Liver (tissue), 9 donors: ENCODE measurements around the gene PTPRN2. TPM values are rescaled to one million over a fixed set of nuclear protein-coding genes. Genes with fewer than 3 reads are reported as not detected.

Experiments used
- DNase-seq: peaks from one replicate; pipeline ENCODE4 v3.0.0-alpha.2; 2017; ENCODE audit warnings: low spot score
- H3K27ac ChIP-seq, 2 donors: one replicate each; pipeline ENCODE4 v1.7.0; 2013; ENCODE audit warnings: inconsistent platforms in 2 of 2, low read length in 2 of 2, control low read depth in 1 of 2, low read depth in 1 of 2, mild to moderate bottlenecking in 1 of 2
- H3K27me3 ChIP-seq, 4 donors: one replicate each; pipeline versions ENCODE4 v1.6.1 to v1.7.0; 2013; ENCODE audit warnings: low read length in 3 of 4, inconsistent platforms in 1 of 4, mild to moderate bottlenecking in 1 of 4, moderate library complexity in 1 of 4; ENCODE audit not compliant: control insufficient read depth in 4 of 4, insufficient read depth in 4 of 4
- H3K36me3 ChIP-seq, 4 donors: one replicate each; pipeline versions ENCODE4 v1.6.1 to v1.7.0; 2013; ENCODE audit warnings: low read length in 3 of 4, mild to moderate bottlenecking in 3 of 4, low read depth in 1 of 4, moderate library complexity in 1 of 4; ENCODE audit not compliant: control insufficient read depth in 4 of 4, insufficient read depth in 3 of 4
- H3K4me1 ChIP-seq, 4 donors: one replicate each; pipeline versions ENCODE4 v1.6.1 to v1.7.0; 2013; ENCODE audit warnings: low read length in 3 of 4, mild to moderate bottlenecking in 3 of 4, moderate library complexity in 1 of 4; ENCODE audit not compliant: control insufficient read depth in 4 of 4, insufficient read depth in 4 of 4
- H3K4me3 ChIP-seq, 3 donors: one replicate each; pipeline versions ENCODE4 v1.6.1 to v1.7.0; 2013; ENCODE audit warnings: low read length in 3 of 3, control low read depth in 1 of 3, low read depth in 1 of 3, mild to moderate bottlenecking in 1 of 3
- H3K9ac ChIP-seq, 2 donors: one replicate each; pipeline ENCODE4 v1.7.0; 2013; ENCODE audit warnings: low read length in 2 of 2, mild to moderate bottlenecking in 2 of 2, moderate library complexity in 2 of 2, control low read depth in 1 of 2, low read depth in 1 of 2
- H3K9me3 ChIP-seq, 4 donors: one replicate each; pipeline versions ENCODE4 v1.6.1 to v1.7.0; 2013; ENCODE audit warnings: low read length in 3 of 4; ENCODE audit not compliant: control insufficient read depth in 4 of 4
- ATF3 ChIP-seq: IDR thresholded peaks from 2 replicates; pipeline ENCODE4 v1.6.1; 2016; ENCODE audit warnings: antibody characterized with exemption
- CTCF ChIP-seq: fragments of 150-350 bp; IDR thresholded peaks from 2 replicates; pipeline ENCODE4 v1.5.1; 2017; ENCODE audit warnings: improper control_type of control experiment, low read depth, low read length; ENCODE audit not compliant: missing input control
- EGR1 ChIP-seq, 2 donors: IDR thresholded peaks; 2 replicates each; pipeline ENCODE4 v1.6.1; 2016 to 2018; ENCODE audit warnings: antibody characterized with exemption in 2 of 2, low read depth in 2 of 2
- FOXA1 ChIP-seq: IDR thresholded peaks from 2 replicates; pipeline ENCODE4 v1.6.1; 2016; ENCODE audit warnings: antibody characterized with exemption
- FOXA2 ChIP-seq: IDR thresholded peaks from 2 replicates; pipeline ENCODE4 v1.6.1; 2016; ENCODE audit warnings: antibody characterized with exemption
- GABPA ChIP-seq, 2 donors: IDR thresholded peaks in 1 of 2; conservative IDR thresholded peaks in 1 of 2; 2 replicates each; pipeline ENCODE4 v1.6.1; 2016; ENCODE audit warnings: antibody characterized with exemption in 2 of 2, mild to moderate bottlenecking in 1 of 2, moderate library complexity in 1 of 2
- HNF4A ChIP-seq, 2 donors: conservative IDR thresholded peaks; 2 replicates each; pipeline ENCODE4 v1.6.1; 2016; ENCODE audit warnings: antibody characterized with exemption in 2 of 2, mild to moderate bottlenecking in 2 of 2
- HNF4G ChIP-seq: IDR thresholded peaks from 2 replicates; pipeline ENCODE4 v1.6.1; 2016; ENCODE audit warnings: antibody characterized with exemption
- JUND ChIP-seq, 2 donors: IDR thresholded peaks; 2 replicates each; pipeline ENCODE4 v1.6.1; 2016; ENCODE audit warnings: antibody characterized with exemption in 2 of 2
- NR2F2 ChIP-seq: IDR thresholded peaks from 2 replicates; pipeline ENCODE4 v1.6.1; 2016; ENCODE audit warnings: antibody characterized with exemption
- RAD21 ChIP-seq, 2 donors: IDR thresholded peaks; 2 replicates each; pipeline ENCODE4 v1.6.1; 2016; ENCODE audit warnings: antibody characterized with exemption in 2 of 2, mild to moderate bottlenecking in 2 of 2
- RXRA ChIP-seq, 2 donors: IDR thresholded peaks; 2 replicates each; pipeline ENCODE4 v1.6.1; 2017 to 2018; ENCODE audit warnings: antibody characterized with exemption in 2 of 2, mild to moderate bottlenecking in 1 of 2
- SP1 ChIP-seq: IDR thresholded peaks from 2 replicates; pipeline ENCODE4 v1.6.1; 2018; ENCODE audit warnings: antibody characterized with exemption, mild to moderate bottlenecking
- TAF1 ChIP-seq: conservative IDR thresholded peaks from 2 replicates; pipeline ENCODE4 v1.6.1; 2016; ENCODE audit warnings: antibody characterized with exemption, mild to moderate bottlenecking
- YY1 ChIP-seq: IDR thresholded peaks from 2 replicates; pipeline ENCODE4 v1.6.1; 2016; ENCODE audit warnings: antibody characterized with exemption, mild to moderate bottlenecking
- WGBS: extraction: QIAGEN DNeasy Blood & Tissue Kit; methylation state at CpG from one replicate; pipeline ENCODE4 v1.1.7; 2013; 5-methylcytosine and 5-hydroxymethylcytosine counted together
- polyA plus RNA-seq, 2 donors: library from polyadenylated mRNA; stranded (reverse) in 1 of 2; unstranded in 1 of 2; fragments of 200-250 nt in 1 of 2; fragments of >200 nt in 1 of 2; fragmentation: Nextera tagmentation in 1 of 2; extraction: Ambion mirVana in 1 of 2; gene quantifications; one replicate each; pipeline versions ENCODE4 v1.2.1 to v1.2.3, GENCODE V29; 2013 to 2015
- total RNA-seq, 2 donors: library from RNA; depleted of rRNA; stranded (reverse); fragments of >200 nt; gene quantifications; one replicate each; pipeline ENCODE4 v1.2.3, GENCODE V29; 2014
- TF ChIP-seq, protein P1 (sequence below): IDR thresholded peaks from 2 replicates; pipeline ENCODE4 v1.6.1; 2016; ENCODE audit warnings: antibody characterized with exemption, mild to moderate bottlenecking
- TF ChIP-seq, protein P2 (sequence below): IDR thresholded peaks from 2 replicates; pipeline ENCODE4 v1.6.1; 2016; ENCODE audit warnings: antibody characterized with exemption
- donor health status: healthy.
- donor health status: healthy.
- donor health status: healthy.
- donor health status: healthy.
- donor health status: healthy.

PTPRN2 gene
- total and polyA plus RNA-seq, 4 donors = 0.75 to 1.9 (median 1.1) TPM

GRCh38 chr7:157800281-157800680 lies 787.3 kb downstream of the PTPRN2 start:
- Histone ChIP-seq H3K27ac (no peak overlapping the region), H3K36me3 (no peaks in the 10 kb centered on the region)

DNA sequence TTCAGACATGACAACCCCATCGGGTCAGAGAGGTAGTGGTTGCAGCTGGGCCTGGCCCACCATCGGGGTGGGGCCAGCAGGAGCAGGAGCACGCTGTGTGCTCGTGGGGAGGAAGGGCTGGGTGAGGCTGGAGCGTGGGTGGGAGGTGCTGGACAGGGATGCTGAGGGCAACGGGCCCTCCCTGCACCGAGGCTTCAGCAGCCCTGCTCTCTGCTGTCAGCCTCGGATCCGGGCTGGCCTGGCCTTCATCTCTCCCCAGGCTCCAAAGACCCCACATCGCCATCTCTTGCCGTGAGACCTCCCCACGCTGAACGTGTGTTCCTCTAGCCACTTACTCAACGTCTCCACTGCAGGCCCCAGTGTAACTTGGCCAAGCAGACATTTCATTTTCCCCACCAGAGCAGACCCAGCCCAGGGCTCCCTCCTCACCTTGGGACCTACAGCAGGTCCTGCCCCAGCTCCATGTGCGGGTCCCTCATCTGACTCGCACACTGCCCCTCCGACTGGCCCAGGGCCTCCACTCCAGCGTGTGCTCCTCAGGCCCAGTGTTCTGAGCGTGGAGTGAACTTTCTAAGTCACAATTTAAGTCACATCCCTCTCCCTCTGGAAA lies 788.4 kb downstream of the PTPRN2 start:
- no peak overlapping the region for H3K9ac ChIP-seq
- no peak overlapping the region for H3K27ac ChIP-seq
- H3K27me3 ChIP-seq = no peaks in the 10 kb centered on the region
- DNase-seq = no peak
- TF ChIP-seq RAD21 (IDR thresholded peaks at IDR 0.05) = no peak
- TF ChIP-seq RXRA (IDR thresholded peaks at IDR 0.05) = no peak
- no peak for TF ChIP-seq NR2F2
- no peak for TF ChIP-seq GABPA (IDR thresholded peaks at IDR 0.05 in 1 of 2, conservative IDR thresholded peaks at IDR 0.05 in 1 of 2)
- no peak for TF ChIP-seq YY1
- TF ChIP-seq, protein P1, sequence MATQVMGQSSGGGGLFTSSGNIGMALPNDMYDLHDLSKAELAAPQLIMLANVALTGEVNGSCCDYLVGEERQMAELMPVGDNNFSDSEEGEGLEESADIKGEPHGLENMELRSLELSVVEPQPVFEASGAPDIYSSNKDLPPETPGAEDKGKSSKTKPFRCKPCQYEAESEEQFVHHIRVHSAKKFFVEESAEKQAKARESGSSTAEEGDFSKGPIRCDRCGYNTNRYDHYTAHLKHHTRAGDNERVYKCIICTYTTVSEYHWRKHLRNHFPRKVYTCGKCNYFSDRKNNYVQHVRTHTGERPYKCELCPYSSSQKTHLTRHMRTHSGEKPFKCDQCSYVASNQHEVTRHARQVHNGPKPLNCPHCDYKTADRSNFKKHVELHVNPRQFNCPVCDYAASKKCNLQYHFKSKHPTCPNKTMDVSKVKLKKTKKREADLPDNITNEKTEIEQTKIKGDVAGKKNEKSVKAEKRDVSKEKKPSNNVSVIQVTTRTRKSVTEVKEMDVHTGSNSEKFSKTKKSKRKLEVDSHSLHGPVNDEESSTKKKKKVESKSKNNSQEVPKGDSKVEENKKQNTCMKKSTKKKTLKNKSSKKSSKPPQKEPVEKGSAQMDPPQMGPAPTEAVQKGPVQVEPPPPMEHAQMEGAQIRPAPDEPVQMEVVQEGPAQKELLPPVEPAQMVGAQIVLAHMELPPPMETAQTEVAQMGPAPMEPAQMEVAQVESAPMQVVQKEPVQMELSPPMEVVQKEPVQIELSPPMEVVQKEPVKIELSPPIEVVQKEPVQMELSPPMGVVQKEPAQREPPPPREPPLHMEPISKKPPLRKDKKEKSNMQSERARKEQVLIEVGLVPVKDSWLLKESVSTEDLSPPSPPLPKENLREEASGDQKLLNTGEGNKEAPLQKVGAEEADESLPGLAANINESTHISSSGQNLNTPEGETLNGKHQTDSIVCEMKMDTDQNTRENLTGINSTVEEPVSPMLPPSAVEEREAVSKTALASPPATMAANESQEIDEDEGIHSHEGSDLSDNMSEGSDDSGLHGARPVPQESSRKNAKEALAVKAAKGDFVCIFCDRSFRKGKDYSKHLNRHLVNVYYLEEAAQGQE = no peak
- no peak for TF ChIP-seq HNF4A (conservative IDR thresholded peaks at IDR 0.05)
- no peak for TF ChIP-seq SP1
- TF ChIP-seq TAF1 = no peak
- TF ChIP-seq FOXA1 = no peak
- TF ChIP-seq, protein P2, sequence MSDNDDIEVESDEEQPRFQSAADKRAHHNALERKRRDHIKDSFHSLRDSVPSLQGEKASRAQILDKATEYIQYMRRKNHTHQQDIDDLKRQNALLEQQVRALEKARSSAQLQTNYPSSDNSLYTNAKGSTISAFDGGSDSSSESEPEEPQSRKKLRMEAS = no peak
- no peak for TF ChIP-seq FOXA2
- TF ChIP-seq JUND (IDR thresholded peaks at IDR 0.05) = no peak
- TF ChIP-seq CTCF = no peak
- TF ChIP-seq HNF4G = no peak
- TF ChIP-seq EGR1 (IDR thresholded peaks at IDR 0.05; ENCODE audit: low read depth in 2 of 2) = no peak
- no peaks in the 10 kb centered on the region for H3K4me1 ChIP-seq
- 90% methylated on average over 19 of the region's 19 CpGs for WGBS
- H3K36me3 ChIP-seq = no peaks in the 10 kb centered on the region
- peaks cover 0 to 1% (median 0%) of the 10 kb centered on the region in 4 donors for H3K9me3 ChIP-seq
- H3K4me3 ChIP-seq = no peak overlapping the region

More at GRCh38 chr7:157800281-157800680, 787.3 kb downstream of the PTPRN2 start:
- DNase-seq = no peak
- Histone ChIP-seq H3K27me3 (no peaks in the 10 kb centered on the region), H3K4me3 (no peak overlapping the region), H3K4me1 (no peaks in the 10 kb centered on the region), H3K9ac (no peak overlapping the region), H3K9me3 (peaks cover 0 to 1% (median 0%) of the 10 kb centered on the region in 4 donors)
- 95% methylated on average over 15 of the region's 15 CpGs for WGBS
- no peak for TF ChIP-seq GABPA (IDR thresholded peaks at IDR 0.05 in 1 of 2, conservative IDR thresholded peaks at IDR 0.05 in 1 of 2)
- no peak for TF ChIP-seq RAD21 (IDR thresholded peaks at IDR 0.05)
- TF ChIP-seq EGR1 (IDR thresholded peaks at IDR 0.05; ENCODE audit: low read depth in 2 of 2) = no peak
- TF ChIP-seq TAF1 = no peak
- no peak for TF ChIP-seq HNF4G
- no peak for TF ChIP-seq ATF3
- no peak for TF ChIP-seq FOXA2
